HEK293 (cell line): ENCODE data around the gene EXOSC2.

ENCODE experiments used
- CTCF ChIA-PET: fragments of 350-600 bp; formaldehyde crosslinking; extraction: SDS; loops from one replicate; lab custom pipeline; 2021; ENCODE audit warnings: antibody characterized with exemption; lab: Yijun Ruan, JAX
- POLR2A ChIA-PET: fragments of 300-600 bp; formaldehyde crosslinking; extraction: SDS; loops from one replicate; lab custom pipeline; 2020; ENCODE audit warnings: antibody characterized with exemption, inconsistent platforms; lab: Yijun Ruan, JAX
- H3K27ac ChIP-seq: fragments of 200-500 bp; sonication (Bioruptor generic); 2 replicates; pipeline ENCODE4 v1.5.1; 2014; ENCODE audit warnings: low read depth, low read length, control low read depth, inconsistent platforms; ENCODE audit errors: extremely low read depth
- H3K36me3 ChIP-seq, 2 experiments: fragments of 200-500 bp in 1 of 2; sonication (Bioruptor generic) in 1 of 2; 1 replicate in 1 of 2; 2 replicates in 1 of 2; pipeline ENCODE4 v1.5.1; 2014 to 2017; ENCODE audit warnings: inconsistent platforms in 2 of 2, low read length in 2 of 2; ENCODE audit not compliant: control insufficient read depth in 2 of 2, insufficient read depth in 1 of 2
- H3K4me1 ChIP-seq: fragments of 200-500 bp; sonication (Bioruptor generic); 2 replicates; pipeline ENCODE4 v1.5.1; 2014; ENCODE audit warnings: mild to moderate bottlenecking, low read length, inconsistent platforms; ENCODE audit not compliant: control insufficient read depth, insufficient read depth
- H3K4me3 ChIP-seq: 2 replicates; pipeline ENCODE4 v1.5.1; 2011; ENCODE audit warnings: low read depth, mild to moderate bottlenecking, control low read depth, low read length, moderate library complexity
- H3K9me3 ChIP-seq: fragments of 200-500 bp; sonication (Bioruptor generic); 2 replicates; pipeline ENCODE4 v1.5.1; 2014; ENCODE audit warnings: low read depth, low read length, inconsistent platforms; ENCODE audit not compliant: control insufficient read depth, insufficient read depth
- KLF16 ChIP-seq: fragments of 450-650 bp; formaldehyde crosslinking; IDR thresholded peaks from 2 replicates; pipeline ENCODE4 v1.5.1; 2017; ENCODE audit warnings: missing biosample characterization, missing genetic modification characterization
- PRDM1 ChIP-seq: fragments of 450-650 bp; formaldehyde crosslinking; IDR thresholded peaks from 2 replicates; pipeline ENCODE4; 2016; ENCODE audit warnings: missing biosample characterization, missing genetic modification characterization
- SP7 ChIP-seq: fragments of 450-650 bp; formaldehyde crosslinking; IDR thresholded peaks from 2 replicates; pipeline ENCODE4 v1.5.1; 2016; ENCODE audit warnings: missing biosample characterization, missing genetic modification characterization
- ZBTB17 ChIP-seq: fragments of 450-650 bp; formaldehyde crosslinking; IDR thresholded peaks from 2 replicates; pipeline ENCODE4 v1.5.1; 2016; ENCODE audit warnings: missing biosample characterization, missing genetic modification characterization
- ZBTB20 ChIP-seq: fragments of 450-650 bp; formaldehyde crosslinking; IDR thresholded peaks from 2 replicates; pipeline ENCODE4 v1.5.1; 2016; ENCODE audit warnings: missing biosample characterization, missing genetic modification characterization
- ZNF112 ChIP-seq: fragments of 450-650 bp; formaldehyde crosslinking; IDR thresholded peaks from 2 replicates; pipeline ENCODE4 v1.5.0; 2017; ENCODE audit warnings: missing biosample characterization, missing genetic modification characterization
- ZNF138 ChIP-seq: fragments of 450-650 bp; formaldehyde crosslinking; IDR thresholded peaks from 2 replicates; pipeline ENCODE4 v1.5.1; 2016; ENCODE audit warnings: missing biosample characterization, missing genetic modification characterization, borderline replicate concordance
- ZNF146 ChIP-seq: fragments of 450-650 bp; formaldehyde crosslinking; IDR thresholded peaks from 2 replicates; pipeline ENCODE4 v1.5.1; 2016; ENCODE audit warnings: missing biosample characterization, missing genetic modification characterization
- ZNF302 ChIP-seq: fragments of 450-650 bp; formaldehyde crosslinking; IDR thresholded peaks from 2 replicates; pipeline ENCODE4 v1.5.1; 2016; ENCODE audit warnings: missing biosample characterization, missing genetic modification characterization, low read depth
- ZNF335 ChIP-seq: fragments of 450-650 bp; formaldehyde crosslinking; conservative IDR thresholded peaks from 2 replicates; pipeline ENCODE4 v1.5.1; 2016; ENCODE audit warnings: missing biosample characterization, missing genetic modification characterization
- ZNF404 ChIP-seq: fragments of 450-650 bp; formaldehyde crosslinking; IDR thresholded peaks from 2 replicates; pipeline ENCODE4 v1.5.1; 2017; ENCODE audit warnings: missing biosample characterization, missing genetic modification characterization
- ZNF433 ChIP-seq: fragments of 450-650 bp; formaldehyde crosslinking; IDR thresholded peaks from 2 replicates; pipeline ENCODE4 v1.5.1; 2016; ENCODE audit warnings: missing biosample characterization, missing genetic modification characterization, low read depth
- ZNF521 ChIP-seq: fragments of 450-650 bp; formaldehyde crosslinking; IDR thresholded peaks from 2 replicates; pipeline ENCODE4 v1.5.1; 2017; ENCODE audit warnings: missing biosample characterization, mild to moderate bottlenecking, missing genetic modification characterization
- ZNF558 ChIP-seq: fragments of 450-650 bp; formaldehyde crosslinking; IDR thresholded peaks from 2 replicates; pipeline ENCODE4 v1.5.1; 2016; ENCODE audit warnings: missing biosample characterization, missing genetic modification characterization
- ZNF571 ChIP-seq: fragments of 450-650 bp; formaldehyde crosslinking; IDR thresholded peaks from 2 replicates; pipeline ENCODE4 v1.5.0; 2017; ENCODE audit warnings: missing biosample characterization, missing genetic modification characterization
- ZNF600 ChIP-seq: fragments of 450-650 bp; formaldehyde crosslinking; IDR thresholded peaks from 2 replicates; pipeline ENCODE4 v1.5.1; 2016; ENCODE audit warnings: missing biosample characterization, missing genetic modification characterization
- ZNF621 ChIP-seq: fragments of 450-650 bp; formaldehyde crosslinking; IDR thresholded peaks from 2 replicates; pipeline ENCODE4 v1.5.1; 2017; ENCODE audit warnings: missing biosample characterization, missing genetic modification characterization
- ZNF623 ChIP-seq: fragments of 450-650 bp; formaldehyde crosslinking; IDR thresholded peaks from 2 replicates; pipeline ENCODE4 v1.5.1; 2016; ENCODE audit warnings: missing biosample characterization, missing genetic modification characterization
- ZNF654 ChIP-seq: fragments of 450-650 bp; formaldehyde crosslinking; IDR thresholded peaks from 2 replicates; pipeline ENCODE4 v1.5.1; 2016; ENCODE audit warnings: low read depth, missing biosample characterization, missing genetic modification characterization
- ZNF777 ChIP-seq: fragments of 450-650 bp; formaldehyde crosslinking; IDR thresholded peaks from 2 replicates; pipeline ENCODE4 v1.5.1; 2017; ENCODE audit warnings: missing biosample characterization, missing genetic modification characterization, borderline replicate concordance
- TF ChIP-seq, protein P1 (sequence below): IDR thresholded peaks from 2 replicates; pipeline ENCODE4 v1.6.1; 2011; ENCODE audit warnings: mild to moderate bottlenecking, low read depth, low read length, borderline replicate concordance
- TF ChIP-seq, protein P2 (sequence below): fragments of 450-650 bp; formaldehyde crosslinking; conservative IDR thresholded peaks from 2 replicates; pipeline ENCODE4 v1.5.1; 2016; ENCODE audit warnings: low read depth, missing biosample characterization, missing genetic modification characterization
- TF ChIP-seq, protein P3 (sequence below): fragments of 450-650 bp; formaldehyde crosslinking; optimal IDR thresholded peaks from 2 replicates; pipeline ENCODE3; 2016; ENCODE audit warnings: missing biosample characterization, mild to moderate bottlenecking, missing genetic modification characterization
- TF ChIP-seq, protein P4 (sequence below): fragments of 450-650 bp; formaldehyde crosslinking; IDR thresholded peaks from 2 replicates; pipeline ENCODE4; 2016; ENCODE audit warnings: missing biosample characterization, missing genetic modification characterization
- TF ChIP-seq, protein P5 (sequence below): fragments of 450-650 bp; formaldehyde crosslinking; IDR thresholded peaks from 2 replicates; pipeline ENCODE4 v1.5.1; 2016; ENCODE audit warnings: missing biosample characterization, missing genetic modification characterization
- TF ChIP-seq, protein P6 (sequence below): fragments of 450-650 bp; formaldehyde crosslinking; IDR thresholded peaks from 2 replicates; pipeline ENCODE4 v1.5.1; 2016; ENCODE audit warnings: missing biosample characterization, missing genetic modification characterization

EXOSC2 gene

DNA sequence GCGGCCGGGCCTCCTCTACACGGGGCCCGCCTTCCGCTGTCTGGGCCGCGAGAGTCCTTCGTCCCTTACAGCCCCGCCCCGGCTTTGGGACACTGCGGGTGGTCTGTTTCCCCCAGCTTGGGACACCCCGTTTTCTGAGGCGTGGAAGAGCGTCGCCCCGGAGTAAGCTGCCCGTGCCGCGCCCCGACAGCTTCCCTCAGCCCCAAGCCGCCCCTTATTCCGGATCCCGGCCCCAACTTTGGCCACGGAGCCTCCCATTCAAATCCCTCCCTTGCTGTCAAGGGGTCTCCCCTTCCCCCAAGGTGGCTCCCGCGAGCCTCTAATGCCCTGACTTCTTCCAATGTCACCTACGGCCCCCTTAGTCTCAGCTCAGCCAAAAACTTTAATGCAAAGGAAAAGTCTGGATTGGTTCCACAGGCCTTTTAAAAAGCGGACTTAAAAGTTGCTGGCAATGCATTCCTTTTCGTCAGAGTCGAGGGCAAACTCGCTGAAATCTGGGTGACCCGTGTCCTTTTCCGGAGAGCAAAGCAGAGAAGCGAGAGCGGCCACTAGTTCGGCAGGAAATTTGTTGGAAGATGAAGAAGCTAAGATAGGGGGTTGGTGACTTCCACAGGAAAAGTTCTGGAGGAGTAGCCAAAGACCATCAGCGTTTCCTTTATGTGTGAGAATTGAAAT, 19.8 kb downstream of the EXOSC2 start (continued):
- TF ChIP-seq, protein P1, sequence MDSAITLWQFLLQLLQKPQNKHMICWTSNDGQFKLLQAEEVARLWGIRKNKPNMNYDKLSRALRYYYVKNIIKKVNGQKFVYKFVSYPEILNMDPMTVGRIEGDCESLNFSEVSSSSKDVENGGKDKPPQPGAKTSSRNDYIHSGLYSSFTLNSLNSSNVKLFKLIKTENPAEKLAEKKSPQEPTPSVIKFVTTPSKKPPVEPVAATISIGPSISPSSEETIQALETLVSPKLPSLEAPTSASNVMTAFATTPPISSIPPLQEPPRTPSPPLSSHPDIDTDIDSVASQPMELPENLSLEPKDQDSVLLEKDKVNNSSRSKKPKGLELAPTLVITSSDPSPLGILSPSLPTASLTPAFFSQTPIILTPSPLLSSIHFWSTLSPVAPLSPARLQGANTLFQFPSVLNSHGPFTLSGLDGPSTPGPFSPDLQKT = no peak
- peak; percentile 63 for TF ChIP-seq PRDM1 (tag by site-specific recombination)
- TF ChIP-seq ZBTB20 (tag by site-specific recombination) = peak; percentile 94; the same call in 1 of the 2 replicates
- no peak for TF ChIP-seq ZNF433 (tag by site-specific recombination)
- TF ChIP-seq ZNF146 (tag by site-specific recombination) = 0 out of 2 replicates have a peak, but pooled peaks have one; percentile 13
- no peak for TF ChIP-seq ZNF302 (tag by site-specific recombination)
- peak; percentile 3; the same call in 1 of the 2 replicates for TF ChIP-seq KLF16 (tag by site-specific recombination)
- no peak for TF ChIP-seq ZNF112 (tag by site-specific recombination)
- TF ChIP-seq, protein P2, sequence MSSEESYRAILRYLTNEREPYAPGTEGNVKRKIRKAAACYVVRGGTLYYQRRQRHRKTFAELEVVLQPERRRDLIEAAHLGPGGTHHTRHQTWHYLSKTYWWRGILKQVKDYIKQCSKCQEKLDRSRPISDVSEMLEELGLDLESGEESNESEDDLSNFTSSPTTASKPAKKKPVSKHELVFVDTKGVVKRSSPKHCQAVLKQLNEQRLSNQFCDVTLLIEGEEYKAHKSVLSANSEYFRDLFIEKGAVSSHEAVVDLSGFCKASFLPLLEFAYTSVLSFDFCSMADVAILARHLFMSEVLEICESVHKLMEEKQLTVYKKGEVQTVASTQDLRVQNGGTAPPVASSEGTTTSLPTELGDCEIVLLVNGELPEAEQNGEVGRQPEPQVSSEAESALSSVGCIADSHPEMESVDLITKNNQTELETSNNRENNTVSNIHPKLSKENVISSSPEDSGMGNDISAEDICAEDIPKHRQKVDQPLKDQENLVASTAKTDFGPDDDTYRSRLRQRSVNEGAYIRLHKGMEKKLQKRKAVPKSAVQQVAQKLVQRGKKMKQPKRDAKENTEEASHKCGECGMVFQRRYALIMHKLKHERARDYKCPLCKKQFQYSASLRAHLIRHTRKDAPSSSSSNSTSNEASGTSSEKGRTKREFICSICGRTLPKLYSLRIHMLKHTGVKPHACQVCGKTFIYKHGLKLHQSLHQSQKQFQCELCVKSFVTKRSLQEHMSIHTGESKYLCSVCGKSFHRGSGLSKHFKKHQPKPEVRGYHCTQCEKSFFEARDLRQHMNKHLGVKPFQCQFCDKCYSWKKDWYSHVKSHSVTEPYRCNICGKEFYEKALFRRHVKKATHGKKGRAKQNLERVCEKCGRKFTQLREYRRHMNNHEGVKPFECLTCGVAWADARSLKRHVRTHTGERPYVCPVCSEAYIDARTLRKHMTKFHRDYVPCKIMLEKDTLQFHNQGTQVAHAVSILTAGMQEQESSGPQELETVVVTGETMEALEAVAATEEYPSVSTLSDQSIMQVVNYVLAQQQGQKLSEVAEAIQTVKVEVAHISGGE (tag by site-specific recombination) = no peak

DNA sequence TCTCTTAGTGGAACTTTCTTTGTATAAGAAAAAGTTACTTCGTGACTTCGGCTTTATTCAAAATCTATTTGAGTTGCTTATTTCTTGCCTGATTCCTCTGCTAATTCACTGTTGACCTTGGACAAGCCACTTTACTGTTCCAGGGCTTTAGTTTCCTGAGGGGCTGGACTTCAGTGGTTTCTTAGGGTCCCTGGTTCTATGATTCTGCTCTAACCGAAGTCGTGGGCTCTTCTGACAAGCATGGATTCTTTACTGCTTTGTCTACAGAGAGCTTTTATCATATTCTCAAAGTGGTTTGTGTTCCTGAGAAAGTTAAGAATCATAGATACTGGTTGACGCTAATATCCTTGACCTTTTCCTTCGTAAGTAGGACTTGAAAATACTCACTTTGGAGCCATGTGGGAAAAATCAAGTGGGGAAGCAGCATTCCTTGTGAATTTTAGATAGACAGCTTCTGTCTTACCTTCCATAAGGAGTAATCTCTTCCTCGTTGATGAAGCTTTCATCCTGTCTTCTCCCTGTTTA, 21.1 kb downstream of the EXOSC2 start:
- ChIA-PET CTCF (interaction anchor here (1.1 to 4.9 kb wide), 11 partner anchors 8 to 155 kb away, joined by 3 to 46 read pairs (median 7); no protein-coding TSS in a partner anchor), POLR2A (interaction anchor here (1.1 to 1.7 kb wide), 3 partner anchors 8 to 110 kb away, joined by 3 to 15 read pairs (median 7); partner anchors contain the start of gene EXOSC2)
- no peaks in the 10 kb centered on the region; a peak in 1 of 3 replicates for H3K36me3 ChIP-seq
- H3K9me3 ChIP-seq = no peaks in the 10 kb centered on the region
- peak overlapping the region; percentile 96 for H3K4me3 ChIP-seq
- no peaks in the 10 kb centered on the region for H3K4me1 ChIP-seq
- H3K27ac ChIP-seq = 0 out of 2 replicates have a peak overlapping the region, but pooled peaks have one; percentile 25
- TF ChIP-seq ZNF621 (tag by site-specific recombination) = no peak
- TF ChIP-seq ZNF600 (tag by site-specific recombination) = no peak
- TF ChIP-seq, protein P3, sequence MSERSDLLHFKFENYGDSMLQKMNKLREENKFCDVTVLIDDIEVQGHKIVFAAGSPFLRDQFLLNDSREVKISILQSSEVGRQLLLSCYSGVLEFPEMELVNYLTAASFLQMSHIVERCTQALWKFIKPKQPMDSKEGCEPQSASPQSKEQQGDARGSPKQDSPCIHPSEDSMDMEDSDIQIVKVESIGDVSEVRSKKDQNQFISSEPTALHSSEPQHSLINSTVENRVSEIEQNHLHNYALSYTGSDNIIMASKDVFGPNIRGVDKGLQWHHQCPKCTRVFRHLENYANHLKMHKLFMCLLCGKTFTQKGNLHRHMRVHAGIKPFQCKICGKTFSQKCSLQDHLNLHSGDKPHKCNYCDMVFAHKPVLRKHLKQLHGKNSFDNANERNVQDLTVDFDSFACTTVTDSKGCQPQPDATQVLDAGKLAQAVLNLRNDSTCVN (tag by site-specific recombination) = no peak
- TF ChIP-seq, protein P4, sequence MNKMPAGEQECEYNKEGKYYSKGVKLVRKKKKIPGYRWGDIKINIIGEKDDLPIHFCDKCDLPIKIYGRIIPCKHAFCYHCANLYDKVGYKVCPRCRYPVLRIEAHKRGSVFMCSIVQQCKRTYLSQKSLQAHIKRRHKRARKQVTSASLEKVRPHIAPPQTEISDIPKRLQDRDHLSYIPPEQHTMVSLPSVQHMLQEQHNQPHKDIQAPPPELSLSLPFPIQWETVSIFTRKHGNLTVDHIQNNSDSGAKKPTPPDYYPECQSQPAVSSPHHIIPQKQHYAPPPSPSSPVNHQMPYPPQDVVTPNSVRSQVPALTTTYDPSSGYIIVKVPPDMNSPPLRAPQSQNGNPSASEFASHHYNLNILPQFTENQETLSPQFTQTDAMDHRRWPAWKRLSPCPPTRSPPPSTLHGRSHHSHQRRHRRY (tag by site-specific recombination) = no peak
- TF ChIP-seq ZNF571 = no peak
- TF ChIP-seq ZNF623 (tag by site-specific recombination) = no peak
- no peak for TF ChIP-seq ZNF654 (tag by site-specific recombination)
- TF ChIP-seq ZNF138 (tag by site-specific recombination) = no peak
- TF ChIP-seq ZNF558 (tag by site-specific recombination) = no peak
- 0 out of 2 replicates have a peak, but pooled peaks have one; percentile 26 for TF ChIP-seq ZBTB17
- peak; percentile 70 for TF ChIP-seq ZBTB20 (tag by site-specific recombination)
- TF ChIP-seq, protein P5, sequence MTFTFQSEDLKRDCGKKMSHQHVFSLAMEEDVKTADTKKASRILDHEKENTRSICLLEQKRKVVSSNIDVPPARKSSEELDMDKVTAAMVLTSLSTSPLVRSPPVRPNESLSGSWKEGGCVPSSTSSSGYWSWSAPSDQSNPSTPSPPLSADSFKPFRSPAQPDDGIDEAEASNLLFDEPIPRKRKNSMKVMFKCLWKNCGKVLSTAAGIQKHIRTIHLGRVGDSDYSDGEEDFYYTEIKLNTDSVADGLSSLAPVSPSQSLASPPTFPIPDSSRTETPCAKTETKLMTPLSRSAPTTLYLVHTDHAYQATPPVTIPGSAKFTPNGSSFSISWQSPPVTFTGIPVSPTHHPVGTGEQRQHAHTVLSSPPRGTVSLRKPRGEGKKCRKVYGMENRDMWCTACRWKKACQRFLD (tag by site-specific recombination) = no peak
- no peak for TF ChIP-seq ZNF404 (tag by site-specific recombination)
- no peak for TF ChIP-seq SP7
- TF ChIP-seq ZNF521 = no peak
- TF ChIP-seq, protein P6, sequence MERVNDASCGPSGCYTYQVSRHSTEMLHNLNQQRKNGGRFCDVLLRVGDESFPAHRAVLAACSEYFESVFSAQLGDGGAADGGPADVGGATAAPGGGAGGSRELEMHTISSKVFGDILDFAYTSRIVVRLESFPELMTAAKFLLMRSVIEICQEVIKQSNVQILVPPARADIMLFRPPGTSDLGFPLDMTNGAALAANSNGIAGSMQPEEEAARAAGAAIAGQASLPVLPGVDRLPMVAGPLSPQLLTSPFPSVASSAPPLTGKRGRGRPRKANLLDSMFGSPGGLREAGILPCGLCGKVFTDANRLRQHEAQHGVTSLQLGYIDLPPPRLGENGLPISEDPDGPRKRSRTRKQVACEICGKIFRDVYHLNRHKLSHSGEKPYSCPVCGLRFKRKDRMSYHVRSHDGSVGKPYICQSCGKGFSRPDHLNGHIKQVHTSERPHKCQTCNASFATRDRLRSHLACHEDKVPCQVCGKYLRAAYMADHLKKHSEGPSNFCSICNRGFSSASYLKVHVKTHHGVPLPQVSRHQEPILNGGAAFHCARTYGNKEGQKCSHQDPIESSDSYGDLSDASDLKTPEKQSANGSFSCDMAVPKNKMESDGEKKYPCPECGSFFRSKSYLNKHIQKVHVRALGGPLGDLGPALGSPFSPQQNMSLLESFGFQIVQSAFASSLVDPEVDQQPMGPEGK (tag by site-specific recombination) = no peak
- TF ChIP-seq ZNF335 (tag by site-specific recombination) = peak; percentile 40; the same call in 1 of the 2 replicates
- TF ChIP-seq ZNF777 = no peak
